Activated CD4-positive, alpha-beta T cell treated with anti-CD3 and anti-CD28 coated beads for 1 hour (primary cell): ENCODE data around the gene EXOSC6.
"Not testable (repeated sequence)": the region's sequence is repeated elsewhere in the genome, so short reads cannot be mapped to it uniquely, and the experiment has no call there.

Experiments
- DNase-seq: peaks from one replicate; pipeline ENCODE4 v3.0.0-alpha.2; 2020

EXOSC6 gene

GRCh38 chr16:70198230-70198629, 53.5 kb downstream of the EXOSC6 start:
- DNase-seq: not testable (repeated sequence)

- not testable (repeated sequence) for DNase-seq
Observed at GRCh38 chr16:70197611-70198010, 54.1 kb downstream of the EXOSC6 start.
